ENCODE measurements around the gene KCNT2.

DNA sequence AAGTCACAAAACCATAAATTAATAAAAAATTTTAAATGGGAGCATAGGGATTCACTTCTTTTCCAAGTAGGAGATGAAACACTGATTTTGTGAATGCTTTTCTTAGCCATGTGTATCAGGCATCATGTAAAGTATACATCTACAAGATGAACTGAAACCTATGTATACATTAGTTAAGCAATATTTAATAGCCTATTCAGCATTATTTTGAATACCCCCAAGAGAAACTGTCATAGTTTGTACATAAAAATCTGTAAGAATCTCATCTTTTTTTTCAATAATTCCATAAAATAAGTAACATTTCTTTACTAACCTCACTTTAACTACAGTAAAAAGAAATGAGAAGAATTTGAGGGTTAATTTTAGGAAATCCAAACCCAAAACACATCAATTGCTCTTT lies 348.0 kb downstream of the KCNT2 start:
- TF ChIP-seq, protein P1, sequence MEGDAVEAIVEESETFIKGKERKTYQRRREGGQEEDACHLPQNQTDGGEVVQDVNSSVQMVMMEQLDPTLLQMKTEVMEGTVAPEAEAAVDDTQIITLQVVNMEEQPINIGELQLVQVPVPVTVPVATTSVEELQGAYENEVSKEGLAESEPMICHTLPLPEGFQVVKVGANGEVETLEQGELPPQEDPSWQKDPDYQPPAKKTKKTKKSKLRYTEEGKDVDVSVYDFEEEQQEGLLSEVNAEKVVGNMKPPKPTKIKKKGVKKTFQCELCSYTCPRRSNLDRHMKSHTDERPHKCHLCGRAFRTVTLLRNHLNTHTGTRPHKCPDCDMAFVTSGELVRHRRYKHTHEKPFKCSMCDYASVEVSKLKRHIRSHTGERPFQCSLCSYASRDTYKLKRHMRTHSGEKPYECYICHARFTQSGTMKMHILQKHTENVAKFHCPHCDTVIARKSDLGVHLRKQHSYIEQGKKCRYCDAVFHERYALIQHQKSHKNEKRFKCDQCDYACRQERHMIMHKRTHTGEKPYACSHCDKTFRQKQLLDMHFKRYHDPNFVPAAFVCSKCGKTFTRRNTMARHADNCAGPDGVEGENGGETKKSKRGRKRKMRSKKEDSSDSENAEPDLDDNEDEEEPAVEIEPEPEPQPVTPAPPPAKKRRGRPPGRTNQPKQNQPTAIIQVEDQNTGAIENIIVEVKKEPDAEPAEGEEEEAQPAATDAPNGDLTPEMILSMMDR (IDR thresholded peaks at IDR 0.05; ENCODE audit: insufficient read depth, low read depth, low read length) = no peak
- no peak for TF ChIP-seq EZH2 (IDR thresholded peaks at IDR 0.05; ENCODE audit: insufficient read depth, low read length)
